Amniotic stem cell (primary cell): ENCODE results near the gene NPRL2.
A peak's percentile ranks its signal among the peaks of the same experiment; 100 is the strongest.

Experiments used
- DNase-seq: peaks from one replicate; lab custom pipeline; 2025; lab: John Stamatoyannopoulos, UW

The NPRL2 gene

GRCh38 chr3:50304601-50305000 is 46.0 kb downstream of the NPRL2 start:
- no peak for DNase-seq

GRCh38 chr3:50303013-50303815 is 47.4 kb downstream of the NPRL2 start, which contains the start of gene HYAL1:
HYAL1 (minus strand) TSS chr3:50303574; CDS start chr3:50302956, 618 bp downstream.
- DNase-seq = no peak

GRCh38 chr3:50302095-50303012 is 48.2 kb downstream of the NPRL2 start:
- DNase-seq = no peak

- no peak for DNase-seq
These were observed 49.8 kb downstream of the NPRL2 start for GRCh38 chr3:50300681-50301254.

- DNase-seq = peak; percentile 1
These were observed 50.5 kb downstream of the NPRL2 start for GRCh38 chr3:50299929-50300680.

- no peak for DNase-seq
These were observed 51.0 kb downstream of the NPRL2 start for GRCh38 chr3:50299638-50299928.

- DNase-seq = peak; percentile 98
These were observed 51.5 kb downstream of the NPRL2 start, which contains the start of the genes HYAL3 and NAA80 for GRCh38 chr3:50298836-50299637. HYAL3 (minus strand) TSS chr3:50299405; CDS start chr3:50295602, 3,803 bp downstream. NAA80 (minus strand) TSS chr3:50299405; CDS start chr3:50297463, 1,942 bp downstream.

GRCh38 chr3:50297896-50298725 is 52.5 kb downstream of the NPRL2 start:
- DNase-seq = no peak

- no peak for DNase-seq
These were observed 53.2 kb downstream of the NPRL2 start for GRCh38 chr3:50297384-50297775.
